Hippocampal formation (tissue), 2 donors: Measurements from ENCODE around the gene ZNF662.

Experiments
- DNase-seq, 2 donors: peaks; one replicate each; lab custom pipeline; 2025; lab: John Stamatoyannopoulos, UW

ZNF662 gene

DNA sequence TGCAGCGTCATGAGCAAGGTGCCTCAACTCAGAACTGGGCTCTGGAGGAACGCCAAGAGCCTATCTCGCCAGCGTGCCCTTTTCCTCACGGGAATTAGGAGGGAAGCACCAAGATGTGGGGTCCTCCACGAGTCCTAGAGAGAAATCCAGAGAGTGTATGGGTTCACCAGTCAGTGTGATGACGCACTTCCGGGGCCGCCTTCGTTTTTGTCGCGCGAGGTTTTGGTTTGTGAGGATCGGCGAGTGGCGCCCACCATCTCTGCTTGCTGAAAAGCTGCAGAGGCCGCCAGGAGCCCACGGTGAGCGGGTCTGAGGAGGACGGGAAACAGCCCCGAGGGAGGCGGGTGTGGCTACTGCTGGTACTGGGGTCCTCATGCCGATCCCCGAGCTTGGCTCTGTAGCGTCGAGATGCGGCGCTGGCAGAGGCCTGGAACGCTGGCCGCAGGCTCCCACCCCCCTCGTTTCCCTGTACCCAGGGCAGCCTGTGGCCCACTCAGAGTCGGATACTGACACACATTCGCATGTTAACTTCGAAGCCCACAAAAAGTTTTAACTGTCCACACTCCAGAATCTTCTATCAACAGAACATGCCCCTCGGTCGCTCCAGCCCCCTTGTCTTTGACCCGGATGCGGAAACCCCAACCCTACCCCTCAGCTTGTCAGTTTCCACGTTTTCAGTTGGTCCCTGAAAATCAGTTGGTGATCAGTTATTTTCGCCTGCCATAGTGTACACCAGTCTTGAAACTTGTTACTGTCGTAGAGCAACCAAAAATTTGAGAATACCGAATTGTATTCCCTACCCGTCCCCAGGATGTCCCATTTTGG is 30.4 kb downstream of the ZNF662 start:
- DNase-seq, result peak in 1 of 2 donors; percentile 14

DNA sequence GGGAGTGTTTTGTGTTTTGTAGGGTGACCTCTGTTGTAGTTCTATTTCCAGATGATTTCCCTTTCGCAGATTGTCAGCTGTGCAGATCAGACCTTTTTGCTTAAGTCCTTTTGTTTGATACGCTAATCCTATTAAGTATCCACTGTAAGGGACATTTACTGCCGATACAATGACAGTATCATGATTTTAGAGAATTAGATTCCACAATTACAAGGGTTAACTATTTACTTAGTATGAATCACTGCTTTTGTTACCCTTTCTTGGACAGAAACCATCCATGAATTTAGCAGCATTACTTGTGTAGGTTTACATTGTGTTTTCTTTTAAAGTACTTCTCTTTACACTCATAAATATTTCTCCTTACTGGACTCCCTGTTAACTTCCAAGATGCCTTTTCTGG is 31.4 kb downstream of the ZNF662 start:
- no peak for DNase-seq

GRCh38 chr3:42942693-42943092 is 36.8 kb downstream of the ZNF662 start:
- no peak for DNase-seq

- DNase-seq, result no peak
These were observed 40.1 kb downstream of the ZNF662 start for GRCh38 chr3:42946050-42946449.

DNA sequence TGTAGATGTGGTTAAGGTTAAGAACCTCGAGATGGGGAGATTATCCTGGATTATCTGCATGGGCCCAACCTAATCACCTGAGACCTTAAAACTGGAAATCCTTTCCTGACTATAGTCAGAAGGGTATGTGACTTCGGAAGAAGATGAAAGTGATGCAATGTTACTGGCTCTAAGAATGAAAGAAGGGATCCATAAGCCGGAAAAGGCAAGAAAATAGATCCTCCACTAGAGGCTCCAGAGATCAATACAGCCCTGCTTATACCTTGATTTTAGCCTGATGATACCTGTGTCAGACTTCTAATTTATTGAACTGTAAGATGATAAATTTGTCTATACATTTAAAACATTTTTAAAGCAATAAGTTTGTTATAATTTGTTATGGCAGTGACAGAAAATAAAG is 51.6 kb downstream of the ZNF662 start:
- no peak for DNase-seq

DNA sequence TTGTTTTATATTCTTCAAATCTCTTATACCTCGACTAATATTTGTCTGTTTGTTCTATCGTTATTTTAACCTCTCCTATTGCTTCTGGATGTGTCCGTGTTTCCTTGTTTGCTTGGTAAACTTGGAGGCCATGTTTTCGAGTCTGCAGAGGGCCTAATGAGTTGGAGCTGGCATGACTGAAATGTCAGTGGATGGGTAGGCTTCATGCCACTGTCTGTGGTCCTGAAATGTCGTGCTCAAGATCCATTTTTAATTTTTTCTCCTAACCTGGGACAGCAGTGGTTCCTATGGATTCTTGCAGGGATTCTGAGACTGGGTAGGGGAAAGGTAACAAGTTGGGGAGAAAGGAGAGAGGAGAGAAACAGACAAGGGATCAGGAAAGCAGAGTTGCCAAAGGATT is 54.3 kb downstream of the ZNF662 start:
- DNase-seq, result no peak

GRCh38 chr3:42960786-42961185 is 54.8 kb downstream of the ZNF662 start:
- DNase-seq, result no peak

DNA sequence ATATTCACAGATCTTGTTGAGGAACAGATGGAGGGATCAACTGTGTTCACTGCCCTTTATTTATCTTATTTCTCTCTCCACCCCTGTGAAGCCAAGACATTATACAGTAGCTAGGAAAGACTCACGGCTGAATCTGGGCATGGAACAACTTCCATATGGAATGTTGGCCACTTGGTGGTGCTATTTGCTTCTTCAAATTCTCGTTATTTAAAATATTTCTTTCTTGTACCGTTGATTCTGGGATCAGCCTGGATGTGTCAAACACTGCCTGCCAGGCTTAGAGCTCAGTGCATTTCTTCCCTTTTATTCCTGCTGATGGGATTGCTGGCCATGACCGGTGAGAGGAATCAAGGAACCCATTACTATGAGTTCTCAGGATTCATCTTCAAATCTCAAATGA is 55.7 kb downstream of the ZNF662 start:
- peak; percentile 17 to 78 for DNase-seq

DNA sequence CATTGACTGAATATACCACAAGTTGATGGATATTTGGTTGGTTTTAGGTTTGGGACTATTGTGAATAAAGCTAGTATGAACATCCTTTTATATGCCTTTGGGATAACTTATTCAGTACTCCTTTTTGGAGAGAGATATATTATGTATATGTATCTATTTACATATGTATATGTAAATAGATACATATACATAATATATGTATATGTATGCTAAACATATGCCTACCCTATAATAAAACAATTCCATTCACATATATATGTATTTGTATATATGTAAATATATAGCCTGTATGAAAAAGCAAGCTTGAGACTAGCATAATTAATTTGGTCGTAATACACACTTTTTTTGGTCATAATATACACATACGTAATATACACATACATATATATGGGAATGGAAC is 57.3 kb downstream of the ZNF662 start:
- no peak for DNase-seq

GRCh38 chr3:42964266-42964665 is 58.3 kb downstream of the ZNF662 start:
- DNase-seq, result no peak
